CD4-positive, CD25-positive, alpha-beta regulatory T cell (primary cell): ENCODE data around the gene ASB13. TPM values are rescaled to one million over a fixed set of nuclear protein-coding genes. Genes with fewer than 3 reads are reported as not detected.

Source experiments
- ATAC-seq, 2 donors: fragments of 150-1000 bp; cut with Tn5 transposase; one replicate each; pipeline ENCODE4 v1.10.0; 2021; ENCODE audit warnings: low read depth in 2 of 2, moderate number of reproducible peaks in 2 of 2, moderate library complexity in 1 of 2
- DNase-seq, 3 donors: peaks; one replicate each; pipeline versions ENCODE4 v3.0.0 to v3.0.0-alpha.2; 2012 to 2022; ENCODE audit warnings: mixed read lengths in 1 of 3
- H3K27ac ChIP-seq: one replicate; pipeline ENCODE4 v1.7.0; 2013; ENCODE audit warnings: mild to moderate bottlenecking, low read length; ENCODE audit not compliant: insufficient read depth, poor library complexity, severe bottlenecking
- H3K27me3 ChIP-seq: one replicate; pipeline ENCODE4 v1.7.0; 2013; ENCODE audit warnings: low read length; ENCODE audit not compliant: control insufficient read depth, insufficient read depth
- H3K36me3 ChIP-seq: one replicate; pipeline ENCODE4 v1.7.0; 2013; ENCODE audit warnings: mild to moderate bottlenecking, low read length, moderate library complexity; ENCODE audit not compliant: control insufficient read depth, insufficient read depth
- H3K4me1 ChIP-seq: 2 replicates; pipeline ENCODE4 v1.7.0; 2013; ENCODE audit warnings: mild to moderate bottlenecking, low read length; ENCODE audit not compliant: insufficient read depth, control insufficient read depth, poor library complexity, severe bottlenecking
- H3K4me3 ChIP-seq: one replicate; pipeline ENCODE4 v1.7.0; 2013; ENCODE audit warnings: low read depth, mild to moderate bottlenecking, low read length, moderate library complexity
- H3K9me3 ChIP-seq, 2 experiments: 1 replicate in 1 of 2; 2 replicates in 1 of 2; pipeline ENCODE4 v1.7.0; 2013; ENCODE audit warnings: low read length in 2 of 2, mild to moderate bottlenecking in 1 of 2, moderate library complexity in 1 of 2; ENCODE audit not compliant: control insufficient read depth in 2 of 2
- H3K27ac Mint-ChIP-seq, 3 donors: one replicate each; pipeline ENCODE4 v1.8.0; 2020 to 2022; ENCODE audit warnings: mild to moderate bottlenecking in 3 of 3, mixed read lengths in 3 of 3, moderate library complexity in 2 of 3
- H3K27me3 Mint-ChIP-seq: one replicate; pipeline ENCODE4 v1.8.0; 2022; ENCODE audit warnings: mild to moderate bottlenecking, mixed read lengths
- H3K36me3 Mint-ChIP-seq: one replicate; pipeline ENCODE4 v1.8.0; 2020; ENCODE audit warnings: mixed read lengths
- H3K4me1 Mint-ChIP-seq, 4 donors: one replicate each; pipeline ENCODE4 v1.8.0; 2020 to 2022; ENCODE audit warnings: mixed read lengths in 4 of 4, mild to moderate bottlenecking in 1 of 4
- H3K4me3 Mint-ChIP-seq, 4 donors: one replicate each; pipeline ENCODE4 v1.8.0; 2020 to 2022; ENCODE audit warnings: mild to moderate bottlenecking in 4 of 4, mixed read lengths in 4 of 4, moderate library complexity in 3 of 4
- H3K9me3 Mint-ChIP-seq, 7 donors: one replicate each; pipeline ENCODE4 v1.8.0; 2020 to 2022; ENCODE audit warnings: mixed read lengths in 7 of 7, mild to moderate bottlenecking in 3 of 7, moderate library complexity in 2 of 7
- polyA plus RNA-seq, 4 donors: library from polyadenylated mRNA; unstranded; fragments of 300-500 nt; fragmentation: Illumina TruSeq; gene quantifications; one replicate each; pipeline ENCODE4 v1.2.3, GENCODE V29; 2021
- total RNA-seq: library from RNA; stranded (reverse); gene quantifications from one replicate; pipeline ENCODE4 v1.2.3, GENCODE V29; 2022

ASB13 gene
- total and polyA plus RNA-seq, 5 donors from 2014 or later = 2.9 to 16.0 (median 12.6) TPM

DNA sequence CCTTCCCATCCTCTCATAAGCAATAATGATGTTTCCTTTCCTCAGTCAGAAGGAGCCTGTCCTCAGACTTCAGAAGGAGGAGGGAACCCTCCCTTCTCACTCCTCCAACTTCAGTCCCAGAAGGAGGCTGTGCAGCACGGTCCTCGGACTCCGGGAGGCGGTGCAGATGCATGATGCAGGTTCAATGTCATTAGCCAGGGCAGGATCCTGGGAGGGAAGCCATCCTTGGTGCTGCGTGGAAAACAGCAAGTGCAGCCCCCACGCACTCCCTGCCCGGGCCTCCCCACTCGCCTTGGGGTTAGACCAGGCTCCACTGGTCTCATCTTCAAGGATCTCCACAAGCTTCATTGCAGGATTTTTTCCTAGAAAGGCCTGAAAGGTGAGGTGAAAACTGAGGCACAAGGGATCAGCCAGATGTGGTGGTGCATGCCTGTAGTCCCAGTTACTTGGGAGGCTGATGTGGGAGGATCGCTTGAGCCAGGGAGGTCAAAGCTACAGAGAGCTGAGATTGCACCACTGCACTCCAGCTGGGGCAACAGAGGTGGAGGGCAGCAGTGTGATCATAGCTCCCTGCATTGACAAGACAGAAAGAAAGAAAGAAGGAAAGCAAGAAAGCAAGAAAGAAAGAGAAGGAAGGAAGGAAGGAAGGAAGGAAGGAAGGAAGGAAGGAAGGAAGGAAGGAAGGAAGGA is 62.0 kb downstream of the ASB13 start:
- H3K4me3 Mint-ChIP-seq = no peak overlapping the region
- Histone ChIP-seq H3K36me3 (no peaks in the 10 kb centered on the region), H3K27ac (no peak overlapping the region), H3K9me3 (no peaks in the 10 kb centered on the region), H3K4me1 (no peaks in the 10 kb centered on the region), H3K4me3 (no peak overlapping the region), H3K27me3 (no peaks in the 10 kb centered on the region)
- peaks cover 17% of the 10 kb centered on the region for H3K27me3 Mint-ChIP-seq
- no peaks in the 10 kb centered on the region for H3K36me3 Mint-ChIP-seq
- H3K9me3 Mint-ChIP-seq = peaks cover 0 to 4% (median 0%) of the 10 kb centered on the region in 7 donors
- ATAC-seq (no peak), DNase-seq (no peak)
- peak overlapping the region in 1 of 3 donors; percentile 74 for H3K27ac Mint-ChIP-seq
- peaks cover 0 to 5% (median 0%) of the 10 kb centered on the region in 4 donors for H3K4me1 Mint-ChIP-seq

DNA sequence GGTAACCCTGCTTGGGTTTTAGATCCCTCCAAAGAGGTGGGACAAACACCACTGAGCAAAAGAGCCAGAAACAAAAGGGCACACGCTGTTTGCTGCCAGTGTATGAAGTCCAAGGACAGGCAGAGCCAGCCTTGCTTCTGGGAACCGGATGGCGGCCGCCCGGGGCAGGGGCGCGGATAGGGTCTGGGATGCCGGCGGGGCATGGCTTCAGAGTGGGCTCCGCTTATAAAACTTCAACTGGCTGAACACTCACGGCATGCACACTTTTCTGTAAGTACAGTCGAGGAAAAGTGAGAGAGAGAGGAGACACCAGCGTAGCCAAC is 62.6 kb downstream of the ASB13 start:
- Mint-ChIP-seq H3K36me3 (no peaks in the 10 kb centered on the region), H3K4me1 (peaks cover 0 to 5% (median 0%) of the 10 kb centered on the region in 4 donors), H3K4me3 (no peak overlapping the region), H3K27ac (no peak overlapping the region), H3K9me3 (peaks cover 0 to 4% (median 0%) of the 10 kb centered on the region in 7 donors), H3K27me3 (peaks cover 16% of the 10 kb centered on the region)
- Histone ChIP-seq H3K27ac (no peak overlapping the region), H3K27me3 (no peaks in the 10 kb centered on the region), H3K36me3 (no peaks in the 10 kb centered on the region), H3K9me3 (no peaks in the 10 kb centered on the region), H3K4me3 (no peak overlapping the region), H3K4me1 (no peaks in the 10 kb centered on the region)
- ATAC-seq (no peak), DNase-seq (no peak)

DNA sequence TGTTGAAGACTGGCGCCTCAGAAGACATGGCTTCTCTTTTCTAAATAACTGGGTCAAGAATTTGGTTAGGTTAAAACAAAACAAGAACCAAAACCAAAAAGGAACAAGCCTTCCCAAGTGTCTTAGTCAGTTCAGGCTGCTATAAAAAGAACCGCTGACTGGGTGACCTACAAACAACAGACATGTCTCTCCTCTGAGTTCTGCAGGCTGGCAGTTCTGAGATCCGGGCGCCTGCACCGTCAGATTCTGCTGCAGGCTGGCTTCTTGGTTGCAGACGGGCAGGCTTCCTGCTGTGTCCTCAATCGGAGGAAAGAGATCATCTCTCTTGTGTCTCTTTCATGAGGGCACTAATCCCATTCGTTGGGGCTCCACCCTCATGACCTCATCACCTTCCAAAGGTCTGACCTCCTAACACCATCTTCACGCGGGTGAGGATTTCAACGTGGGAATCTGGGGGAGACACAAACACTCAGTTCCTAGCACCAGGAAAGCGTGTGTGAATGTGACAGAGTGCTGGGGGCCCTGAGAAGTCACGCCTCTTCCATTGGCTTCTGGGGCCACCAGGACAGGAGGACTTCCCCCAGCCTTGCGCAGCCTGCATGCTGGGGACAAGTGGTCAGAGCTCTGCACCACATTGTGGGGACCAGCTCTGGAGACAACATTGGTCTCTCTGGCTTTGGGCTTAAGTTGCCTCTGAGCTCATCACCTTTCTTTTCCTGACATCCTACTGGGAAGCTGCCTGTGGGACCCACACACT is 63.1 kb downstream of the ASB13 start:
- no peak overlapping the region for H3K4me3 ChIP-seq
- H3K9me3 ChIP-seq = no peaks in the 10 kb centered on the region
- no peak overlapping the region for H3K4me3 Mint-ChIP-seq
- H3K36me3 ChIP-seq = no peaks in the 10 kb centered on the region
- DNase-seq (no peak), ATAC-seq (no peak)
- H3K36me3 Mint-ChIP-seq = no peaks in the 10 kb centered on the region
- H3K27ac ChIP-seq = no peak overlapping the region
- no peaks in the 10 kb centered on the region for H3K27me3 ChIP-seq
- H3K9me3 Mint-ChIP-seq = peaks cover 0 to 4% (median 0%) of the 10 kb centered on the region in 7 donors
- H3K27ac Mint-ChIP-seq = no peak overlapping the region
- H3K4me1 Mint-ChIP-seq = peaks cover 0 to 5% (median 0%) of the 10 kb centered on the region in 4 donors
- peaks cover 16% of the 10 kb centered on the region for H3K27me3 Mint-ChIP-seq
- no peaks in the 10 kb centered on the region for H3K4me1 ChIP-seq

DNA sequence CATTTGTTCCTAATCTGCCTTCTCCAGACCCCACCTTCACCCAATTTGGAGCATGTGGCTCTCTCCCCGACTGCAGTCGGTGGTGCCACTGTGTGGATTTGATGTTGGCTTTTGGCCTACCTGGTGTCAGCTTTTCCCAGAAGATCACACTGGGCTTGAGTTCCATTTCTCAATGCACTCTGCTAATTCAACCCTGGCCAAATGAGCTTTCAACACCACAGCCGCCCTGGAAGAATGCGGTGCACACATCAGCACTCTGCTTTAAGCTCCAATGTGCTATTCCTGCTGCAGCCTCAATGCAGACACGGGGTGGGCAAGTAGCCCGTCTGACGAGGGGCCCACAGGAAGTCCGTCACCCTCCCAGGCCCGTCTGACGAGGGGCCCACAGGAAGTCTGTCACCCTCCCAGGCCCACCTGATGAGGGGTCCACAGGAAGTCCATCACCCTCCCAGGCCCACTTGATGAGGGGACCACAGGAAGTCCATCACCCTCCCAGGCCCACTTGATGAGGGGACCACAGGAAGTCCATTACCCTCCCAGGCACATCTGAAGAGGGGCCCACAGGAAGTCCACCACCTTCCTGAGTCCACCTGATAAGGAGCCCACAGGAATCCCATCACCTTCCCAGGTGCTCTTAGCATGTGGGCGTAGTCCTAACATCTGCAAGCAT is 64.4 kb downstream of the ASB13 start:
- no peaks in the 10 kb centered on the region for H3K4me1 ChIP-seq
- ATAC-seq = no peak
- peaks cover 0 to 4% (median 0%) of the 10 kb centered on the region in 7 donors for H3K9me3 Mint-ChIP-seq

DNA sequence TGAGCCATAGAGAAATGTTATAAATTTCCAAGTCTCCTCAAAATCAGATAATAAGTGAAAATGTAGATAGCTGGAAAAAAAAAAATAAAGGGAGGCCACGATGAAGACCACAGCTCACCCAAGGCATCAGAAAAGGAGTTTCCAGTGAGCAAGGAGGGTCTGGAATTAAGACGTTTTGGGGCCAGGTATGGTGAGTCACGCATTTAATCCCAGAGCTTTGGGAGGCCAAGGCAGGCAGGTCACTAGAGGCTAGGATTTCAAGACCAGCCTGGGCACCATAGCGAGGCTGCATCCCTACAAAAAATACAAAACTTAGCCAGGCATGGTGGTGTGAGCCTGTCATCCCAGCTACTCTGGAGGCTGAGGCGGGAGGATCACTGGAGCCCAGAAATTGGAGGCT is 65.5 kb downstream of the ASB13 start:
- Mint-ChIP-seq H3K36me3 (no peaks in the 10 kb centered on the region), H3K27ac (no peak overlapping the region), H3K4me3 (no peak overlapping the region), H3K4me1 (peaks cover 0 to 5% (median 0%) of the 10 kb centered on the region in 4 donors), H3K27me3 (peaks cover 10% of the 10 kb centered on the region), H3K9me3 (peaks cover 0 to 4% (median 0%) of the 10 kb centered on the region in 7 donors)
- H3K36me3 ChIP-seq = no peaks in the 10 kb centered on the region
- H3K9me3 ChIP-seq = no peaks in the 10 kb centered on the region
- ATAC-seq (no peak), DNase-seq (no peak)
- no peak overlapping the region for H3K4me3 ChIP-seq
- no peak overlapping the region for H3K27ac ChIP-seq
- no peaks in the 10 kb centered on the region for H3K4me1 ChIP-seq
- no peaks in the 10 kb centered on the region for H3K27me3 ChIP-seq

More for the DNA sequence above, 64.4 kb downstream of the ASB13 start:
- DNase-seq = no peak
- Histone ChIP-seq H3K4me3 (no peak overlapping the region), H3K27ac (no peak overlapping the region), H3K36me3 (no peaks in the 10 kb centered on the region), H3K9me3 (no peaks in the 10 kb centered on the region), H3K27me3 (no peaks in the 10 kb centered on the region)
- no peak overlapping the region for H3K27ac Mint-ChIP-seq
- H3K4me1 Mint-ChIP-seq = peaks cover 0 to 5% (median 0%) of the 10 kb centered on the region in 4 donors
- H3K27me3 Mint-ChIP-seq = peaks cover 11% of the 10 kb centered on the region
- no peaks in the 10 kb centered on the region for H3K36me3 Mint-ChIP-seq
- H3K4me3 Mint-ChIP-seq = no peak overlapping the region

DNA sequence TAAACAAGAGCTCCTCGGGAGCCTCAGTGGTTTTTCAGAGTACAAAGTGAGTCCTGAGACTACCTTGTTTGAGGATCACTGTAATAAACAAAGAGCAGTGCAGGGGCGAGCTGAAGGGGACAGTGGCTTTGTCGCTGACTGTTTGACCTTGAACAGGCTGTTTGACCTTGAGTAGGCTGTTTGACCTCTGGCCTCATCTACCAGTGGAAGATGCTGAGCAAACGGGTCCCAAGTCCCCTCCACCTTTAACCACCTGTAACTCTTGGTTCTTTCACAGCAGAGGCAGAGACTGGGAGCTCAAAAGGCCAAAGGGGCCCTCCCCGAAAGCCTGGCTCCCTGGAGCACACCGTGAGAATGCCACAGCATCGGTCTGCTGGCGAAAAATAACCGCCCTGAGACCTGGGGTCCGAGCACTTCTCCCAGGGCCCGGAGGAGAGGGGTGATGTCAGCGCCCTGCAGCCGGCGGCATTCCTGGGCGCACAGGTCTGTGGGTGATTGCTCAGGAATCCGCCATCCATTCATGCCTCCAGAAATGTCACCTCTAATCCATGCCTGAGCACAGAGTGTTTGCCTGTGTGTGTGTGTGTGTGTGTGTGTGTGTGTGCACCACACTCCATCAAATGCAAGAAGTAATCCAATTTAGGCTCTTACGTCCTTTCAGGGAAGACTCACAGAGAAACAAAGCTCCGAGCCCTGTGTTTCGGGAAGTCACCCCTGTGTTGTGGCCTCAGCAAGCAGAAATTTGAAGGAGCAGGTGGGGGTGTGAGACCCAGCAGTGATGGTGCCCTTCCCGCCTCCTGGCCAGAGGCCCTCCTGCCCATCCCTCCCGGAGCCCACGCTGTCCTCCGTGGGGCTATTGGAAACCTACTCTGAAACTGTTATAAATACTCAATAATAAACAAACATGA is 66.5 kb downstream of the ASB13 start:
- ATAC-seq (no peak), DNase-seq (no peak)
- Histone ChIP-seq H3K36me3 (no peaks in the 10 kb centered on the region), H3K4me1 (no peaks in the 10 kb centered on the region), H3K27me3 (no peaks in the 10 kb centered on the region), H3K27ac (no peak overlapping the region), H3K4me3 (no peak overlapping the region), H3K9me3 (no peaks in the 10 kb centered on the region)
- no peak overlapping the region for H3K4me3 Mint-ChIP-seq
- H3K4me1 Mint-ChIP-seq = peaks cover 0 to under 1% (median 0%) of the 10 kb centered on the region in 4 donors
- no peaks in the 10 kb centered on the region for H3K36me3 Mint-ChIP-seq
- no peak overlapping the region for H3K27ac Mint-ChIP-seq
- H3K27me3 Mint-ChIP-seq = peaks cover 10% of the 10 kb centered on the region
- peaks cover 0 to 4% (median 0%) of the 10 kb centered on the region in 7 donors for H3K9me3 Mint-ChIP-seq

DNA sequence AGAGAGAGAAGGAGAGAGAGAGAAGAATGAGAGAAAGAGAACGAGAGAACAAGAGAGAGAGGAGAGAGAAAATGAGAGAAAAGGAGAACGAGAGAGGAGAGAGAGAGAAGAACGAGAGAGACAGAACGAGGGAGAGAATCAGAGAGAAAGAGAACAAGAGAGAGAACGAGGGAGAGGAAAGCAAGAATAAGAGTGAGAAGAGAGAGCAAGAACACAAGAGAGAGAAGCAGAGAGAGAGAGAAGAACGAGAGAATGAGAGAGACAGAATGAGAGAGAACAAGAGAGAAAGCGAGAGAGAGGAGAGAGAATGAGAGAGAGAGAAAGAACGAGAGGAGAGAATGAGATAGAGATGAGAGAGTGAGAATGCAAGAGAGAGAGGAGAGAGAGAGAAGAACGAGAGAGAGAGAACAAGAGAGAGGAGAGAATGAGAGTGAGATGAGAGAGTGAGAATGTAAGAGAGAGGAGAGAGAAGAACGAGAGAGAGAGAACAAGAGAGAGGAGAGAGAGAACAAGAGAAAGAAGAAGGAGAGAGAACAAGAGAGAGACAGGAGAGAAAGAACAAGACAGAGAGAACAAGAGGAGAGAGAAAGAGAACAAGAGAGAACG is 68.2 kb downstream of the ASB13 start:
- Mint-ChIP-seq H3K9me3 (peaks cover 0 to 1% (median 0%) of the 10 kb centered on the region in 7 donors), H3K4me1 (no peaks in the 10 kb centered on the region), H3K27ac (peak overlapping the region in 1 of 3 donors; percentile 37), H3K27me3 (peaks cover 16% of the 10 kb centered on the region), H3K4me3 (no peak overlapping the region), H3K36me3 (no peaks in the 10 kb centered on the region)
- H3K27ac ChIP-seq = no peak overlapping the region
- H3K27me3 ChIP-seq = no peaks in the 10 kb centered on the region
- no peaks in the 10 kb centered on the region for H3K36me3 ChIP-seq
- no peak for DNase-seq
- no peaks in the 10 kb centered on the region for H3K9me3 ChIP-seq
- H3K4me1 ChIP-seq = no peaks in the 10 kb centered on the region
- ATAC-seq = no peak
- H3K4me3 ChIP-seq = no peak overlapping the region
